GM19438 (cell line): ENCODE data around the gene HIVEP3.
"Not testable (repeated sequence)": the region's sequence is repeated elsewhere in the genome, so short reads cannot be mapped to it uniquely, and the experiment has no call there.

Experiments
- ATAC-seq: cut with Tn5 transposase; IDR thresholded peaks from one replicate; pipeline ENCODE4 v1.9.1; 2021; ENCODE audit warnings: low read depth; ENCODE audit not compliant: unreplicated experiment

Gene HIVEP3

DNA sequence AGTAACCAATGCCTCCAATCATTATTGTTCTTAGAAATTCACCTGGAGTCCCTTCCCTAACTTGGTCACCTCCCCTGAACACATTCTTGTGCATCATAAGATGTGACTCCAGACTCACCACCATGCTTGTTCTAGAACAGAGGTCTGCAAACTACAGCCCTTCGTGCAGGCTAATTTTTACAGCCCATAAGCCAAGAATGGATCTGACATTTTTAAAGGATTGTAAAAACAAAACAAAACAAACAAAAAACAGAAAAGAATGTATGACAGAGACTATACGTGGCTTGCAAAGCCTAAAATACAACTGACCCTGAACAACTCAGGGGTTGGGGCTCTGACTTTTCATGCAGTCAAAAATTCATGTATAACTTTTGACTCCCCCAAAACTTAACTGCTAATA lies 6.2 kb upstream of the HIVEP3 start:
- ATAC-seq: no peak

DNA sequence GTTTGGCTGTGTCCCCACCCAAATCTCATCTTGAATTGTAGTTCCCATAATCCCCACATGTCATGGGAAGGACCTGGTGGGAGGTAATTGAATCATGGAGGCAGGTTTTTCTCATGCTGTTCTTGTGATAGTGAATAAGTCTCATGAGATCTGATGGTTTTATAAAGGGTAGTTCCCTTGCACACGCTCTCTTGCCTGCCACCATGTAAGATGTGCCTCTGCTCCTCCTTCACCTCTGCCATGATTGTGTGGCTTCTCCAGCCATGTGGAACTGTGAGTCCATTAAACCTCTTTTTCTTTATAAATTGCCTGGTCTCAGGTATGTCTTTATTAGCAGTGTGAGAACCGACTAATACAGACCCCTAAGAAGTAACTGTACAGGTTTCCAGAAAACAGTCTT lies 2.5 kb upstream of the HIVEP3 start:
- not testable (repeated sequence) for ATAC-seq

DNA sequence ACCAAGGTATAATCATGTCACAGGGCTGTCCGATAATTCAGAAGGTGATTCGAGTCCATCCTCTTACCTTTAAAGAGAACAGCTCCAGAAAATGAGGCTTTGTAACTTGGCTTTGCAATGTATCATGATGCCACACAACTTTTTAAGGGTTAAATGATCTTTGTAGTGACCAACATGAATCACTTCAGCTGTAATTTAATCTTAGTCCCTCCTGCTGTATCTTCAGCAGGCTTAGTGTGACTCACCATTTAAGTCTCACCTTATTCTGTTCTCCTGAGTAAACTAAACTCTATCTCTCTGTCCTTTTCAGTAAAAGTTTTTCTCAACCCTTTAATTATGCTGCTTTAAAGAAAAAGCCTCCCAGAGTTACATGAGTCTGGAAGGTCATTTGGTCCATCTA lies 1.9 kb upstream of the HIVEP3 start:
- ATAC-seq: no peak

DNA sequence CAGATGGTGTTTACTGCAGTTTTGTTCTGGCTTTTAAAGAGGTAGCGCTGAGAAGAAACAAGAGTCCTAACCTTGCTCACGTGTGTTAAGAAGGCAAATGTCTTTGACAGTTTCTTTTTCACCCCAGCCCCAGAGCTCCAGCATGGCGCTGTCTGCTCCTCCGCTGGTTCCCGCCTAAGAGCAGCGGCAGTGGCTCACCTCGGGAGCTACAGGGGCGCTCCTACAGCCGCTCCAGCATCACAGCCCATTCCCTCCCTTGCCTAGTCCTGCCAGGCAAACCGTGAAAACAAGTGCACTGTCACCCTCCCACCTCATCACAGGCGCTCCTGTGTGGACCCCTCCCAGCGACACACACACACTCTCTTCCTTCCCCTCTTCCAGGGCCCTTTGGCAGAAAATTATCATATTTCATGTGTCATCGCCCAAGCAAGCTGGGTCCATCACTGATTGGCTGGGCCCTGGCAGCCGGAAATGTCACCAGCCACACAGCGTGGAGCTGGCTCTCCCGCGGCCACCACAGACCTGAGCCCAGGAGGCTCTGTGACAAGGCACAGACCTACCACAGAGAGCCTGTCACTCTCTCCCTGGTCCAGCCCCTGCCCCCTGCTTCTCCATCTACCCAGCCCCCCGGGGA lies 1.2 kb upstream of the HIVEP3 start:
- peak; percentile 73 for ATAC-seq

DNA sequence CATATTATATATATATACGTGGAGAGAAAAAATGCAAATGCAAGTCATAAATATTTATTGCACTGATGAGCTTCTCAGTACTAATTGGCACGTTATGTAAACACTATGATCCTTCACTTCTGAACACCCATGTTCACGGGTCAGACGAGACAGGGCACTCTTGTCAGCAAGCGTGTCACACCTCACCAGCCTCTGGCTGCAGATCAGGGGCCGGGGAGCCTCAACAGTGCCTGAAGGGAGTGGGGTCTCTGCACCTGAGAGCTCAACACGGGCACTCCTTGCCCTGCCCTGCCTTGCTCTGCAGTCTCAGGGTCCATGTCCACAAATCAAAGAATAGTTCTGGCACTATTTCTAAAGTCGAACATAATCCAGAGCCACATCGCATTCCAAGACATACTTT lies 409 bp upstream of the HIVEP3 start:
- ATAC-seq: no peak

DNA sequence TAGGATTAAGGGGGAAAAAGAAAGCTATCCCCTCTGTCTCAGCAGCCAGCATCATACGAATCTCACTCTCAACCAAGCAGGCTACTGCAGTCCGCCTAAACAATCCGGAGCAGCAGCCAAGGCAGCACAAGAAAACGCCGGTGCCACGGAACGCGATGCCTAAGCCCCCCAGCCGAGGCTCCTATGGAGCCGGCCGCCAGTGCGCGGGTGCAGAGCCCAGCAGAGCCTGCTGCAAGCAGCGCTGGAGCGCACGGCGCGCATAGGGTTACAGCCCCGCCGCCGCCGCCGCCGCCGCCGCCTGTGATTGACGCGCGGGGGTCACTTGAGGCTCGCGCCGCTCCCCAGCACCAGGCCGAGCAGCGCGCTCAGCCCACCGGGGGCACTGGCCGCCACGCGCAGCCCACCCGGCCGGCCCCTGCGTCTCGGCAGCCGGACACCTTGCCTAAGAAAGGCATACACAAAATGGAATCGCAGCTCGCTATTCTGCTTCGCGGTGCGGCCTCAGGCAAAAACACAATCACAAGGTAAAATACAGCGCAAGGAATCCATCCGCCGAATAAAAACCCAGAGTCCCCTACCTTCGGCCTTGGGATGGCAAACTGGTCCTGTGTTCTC lies 780 bp downstream of the HIVEP3 start:
- ATAC-seq: no peak

DNA sequence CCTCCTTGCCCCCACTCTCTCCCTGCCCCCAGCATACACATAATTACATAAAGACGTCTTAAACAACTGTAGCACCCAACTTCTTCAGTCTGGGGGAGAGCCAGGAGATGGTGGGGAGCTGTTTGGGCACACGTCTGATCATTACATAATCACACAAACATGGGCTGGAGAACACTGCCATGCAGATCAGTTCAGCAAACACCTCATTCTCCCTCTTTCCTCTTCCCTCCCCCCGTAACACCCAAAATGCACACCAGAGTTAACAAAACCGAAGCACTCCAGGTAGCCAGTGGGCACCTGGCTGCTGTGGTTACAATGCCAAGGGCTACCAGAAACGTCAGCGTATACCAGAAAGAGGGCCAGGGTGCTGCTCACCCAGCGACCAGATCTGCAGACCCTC lies 1.6 kb downstream of the HIVEP3 start:
- ATAC-seq: no peak

DNA sequence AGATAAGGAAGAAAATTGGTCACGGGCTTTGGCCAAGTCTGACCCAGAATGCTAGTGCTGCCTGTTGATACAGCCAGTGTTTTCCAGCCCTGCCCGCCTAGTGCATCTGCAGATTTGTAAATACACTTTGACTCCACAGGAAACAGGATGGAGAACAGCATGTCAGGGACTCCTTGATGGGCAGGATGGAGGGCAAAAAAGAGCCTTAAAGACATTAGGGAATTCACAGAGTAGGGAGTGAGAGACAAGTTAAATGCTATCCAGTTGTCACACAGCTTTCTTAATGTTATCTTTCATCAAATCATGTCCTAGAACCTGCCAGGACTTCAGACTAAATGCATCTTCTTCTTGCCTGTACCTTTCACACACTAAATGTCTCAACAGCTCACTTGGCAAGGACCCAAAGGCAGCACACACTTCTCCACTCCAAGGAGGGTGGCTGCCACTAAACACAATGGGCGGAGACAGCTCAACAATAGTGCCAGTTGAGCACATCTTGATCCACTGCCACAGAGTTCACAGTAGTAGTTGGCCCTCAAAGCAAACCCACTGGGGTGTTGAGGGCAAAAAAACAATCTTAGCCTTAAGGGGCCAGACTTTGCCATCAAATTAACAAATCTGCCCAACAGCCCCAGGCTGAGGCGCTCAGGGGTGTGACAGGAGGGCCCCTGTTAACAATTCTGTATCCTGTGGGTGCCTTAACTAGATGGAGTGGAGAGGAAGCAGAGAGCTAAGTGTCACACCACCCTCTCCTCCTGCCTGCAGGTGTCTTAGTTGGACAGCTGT lies 2.7 kb downstream of the HIVEP3 start:
- no peak for ATAC-seq

DNA sequence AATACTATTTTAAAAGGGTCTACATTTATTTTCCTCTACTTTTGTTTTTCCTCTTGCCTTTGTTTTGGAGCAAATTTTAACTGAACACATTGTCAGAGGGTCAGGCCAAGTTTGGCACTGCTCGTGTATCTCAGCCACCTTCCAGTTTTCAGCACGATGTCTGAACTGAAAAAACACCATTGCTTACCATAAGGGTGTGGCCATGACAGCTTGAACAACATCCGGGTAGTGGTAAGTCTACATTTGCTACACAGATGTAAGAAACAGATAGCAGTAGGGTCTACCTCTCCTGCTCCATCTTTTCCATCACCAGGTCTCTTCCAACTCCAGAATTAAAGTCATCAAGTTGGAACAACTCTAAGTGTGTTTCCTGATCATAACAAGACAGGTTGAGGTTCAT lies 4.2 kb downstream of the HIVEP3 start:
- ATAC-seq: no peak

DNA sequence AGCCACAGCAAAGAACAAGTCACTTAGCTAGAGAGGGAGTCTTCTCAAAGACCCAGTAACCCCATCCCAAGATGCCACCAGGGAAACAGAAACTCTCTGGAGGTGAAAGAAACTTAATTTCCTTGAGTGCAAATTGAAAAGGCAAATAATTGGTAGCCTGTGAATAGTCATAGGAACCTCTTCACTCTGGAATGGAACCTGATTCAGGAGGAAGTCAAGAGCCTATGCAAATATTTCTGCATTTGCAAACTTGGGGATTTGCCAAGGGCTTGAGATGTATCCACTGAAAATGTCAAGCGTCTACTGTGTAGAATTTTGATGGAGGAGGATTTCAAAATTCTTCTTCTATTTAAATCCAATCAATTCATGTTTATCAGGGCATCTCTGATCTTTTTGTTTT lies 5.7 kb downstream of the HIVEP3 start:
- ATAC-seq: no peak

DNA sequence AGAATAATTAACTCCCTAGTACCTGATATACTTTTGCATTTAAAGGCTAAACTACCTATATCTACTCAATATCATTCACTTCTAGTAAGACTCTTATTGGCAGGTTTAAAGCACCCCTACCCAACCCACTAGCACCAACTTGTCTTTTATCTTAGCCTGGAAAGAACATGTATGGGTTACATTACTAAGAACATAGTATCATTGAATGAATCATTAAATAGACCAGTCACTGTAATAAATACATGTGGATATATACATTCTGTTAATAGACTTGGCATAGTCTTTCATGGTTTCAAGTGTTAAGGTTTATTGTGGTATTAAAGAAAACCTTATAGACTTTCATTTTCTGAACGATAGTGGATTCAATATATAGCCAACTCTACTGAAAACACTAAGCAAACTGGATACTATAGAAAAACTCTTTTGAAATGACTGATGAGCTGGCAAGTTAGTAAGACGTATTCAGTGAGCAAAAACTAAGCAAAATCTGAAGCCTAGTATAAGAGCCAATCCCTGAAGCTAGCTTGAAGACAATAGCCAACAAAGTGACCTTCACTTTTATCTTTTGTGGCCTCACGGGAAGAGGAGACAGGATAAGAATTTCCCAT lies 10.3 kb downstream of the HIVEP3 start:
- ATAC-seq: no peak

DNA sequence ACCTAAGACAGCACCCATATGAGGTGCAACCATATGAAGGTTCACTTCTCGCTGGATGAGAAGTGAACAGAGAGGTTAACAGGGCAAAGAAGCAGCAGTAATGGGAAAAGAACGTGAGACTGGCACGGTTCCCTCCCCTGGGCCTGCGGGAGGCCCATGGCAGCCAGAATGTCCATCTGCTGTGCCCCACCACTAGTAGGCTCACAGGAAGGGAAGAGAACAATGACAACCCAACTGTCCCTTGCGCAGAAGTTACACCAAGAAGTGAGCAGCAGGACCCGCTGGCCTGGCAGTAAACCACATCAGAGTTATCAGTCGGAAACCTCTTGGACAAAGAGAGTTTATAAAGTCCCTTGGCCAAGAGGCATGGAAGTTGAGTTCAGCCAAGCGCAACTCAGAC lies 11.3 kb downstream of the HIVEP3 start:
- ATAC-seq: no peak

DNA sequence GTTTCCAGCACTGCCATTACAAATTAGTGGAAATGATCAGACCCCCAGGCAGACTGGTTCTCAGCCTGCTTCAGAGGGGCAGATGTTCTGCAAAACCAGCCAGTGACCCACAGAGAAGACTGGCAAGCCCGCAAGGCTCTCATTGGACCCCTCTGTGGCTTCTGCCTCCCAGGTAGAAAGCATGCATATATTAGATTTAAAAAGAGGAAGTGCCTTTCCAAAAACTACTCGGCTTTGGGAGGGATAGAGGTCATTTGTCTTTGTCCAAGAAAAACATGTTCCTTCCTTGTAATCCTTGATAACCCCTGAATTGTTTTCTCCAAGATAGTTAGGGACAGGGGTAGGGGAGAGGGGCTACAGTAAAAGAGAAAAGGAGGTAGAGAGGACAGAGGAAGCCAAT lies 11.8 kb downstream of the HIVEP3 start:
- no peak for ATAC-seq

DNA sequence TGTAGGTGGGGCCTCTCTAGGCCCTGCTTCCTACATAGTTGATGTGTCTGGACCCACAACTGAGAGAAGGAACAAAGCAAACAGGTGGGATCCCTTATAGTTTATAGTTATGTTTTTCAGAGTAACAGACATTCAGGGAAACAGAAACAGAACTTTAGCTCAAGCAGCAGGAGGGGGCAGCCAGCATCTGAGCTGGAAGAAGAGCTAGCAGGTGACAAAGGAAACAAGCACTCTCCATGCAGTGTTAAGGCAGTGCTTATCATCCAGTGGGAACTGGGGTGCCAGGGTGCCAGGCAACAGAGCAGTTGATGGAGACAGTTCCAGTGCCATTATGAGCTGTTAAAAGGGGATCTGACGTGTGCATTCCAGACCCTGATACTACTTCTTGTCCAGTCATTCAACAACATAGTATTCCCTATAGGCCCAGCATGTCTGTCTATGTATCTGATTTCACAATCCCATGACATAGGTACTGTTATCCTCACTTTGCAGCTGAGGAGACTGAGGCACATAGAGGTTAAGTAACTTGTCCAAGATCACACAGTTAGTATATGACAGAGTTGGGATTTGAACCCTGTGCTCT lies 13.5 kb downstream of the HIVEP3 start:
- ATAC-seq: no peak

DNA sequence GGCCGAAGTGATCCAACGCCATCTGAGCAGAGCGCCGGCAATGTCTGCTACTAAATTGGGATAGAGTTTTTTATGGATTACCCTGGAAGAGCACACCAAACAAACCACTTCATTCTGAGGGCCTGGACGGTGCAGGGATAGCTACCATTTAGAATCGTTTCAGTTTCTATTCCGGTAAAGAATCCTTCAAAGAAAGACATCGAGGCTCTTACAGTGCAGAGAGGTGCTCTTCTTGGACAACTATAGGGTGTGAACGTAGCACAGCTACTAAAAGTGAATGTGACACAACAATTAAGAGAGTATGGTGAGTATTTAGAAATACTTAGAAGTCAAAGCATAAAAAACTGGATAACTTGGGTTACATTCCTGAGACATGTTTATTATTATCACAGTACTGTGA lies 16.1 kb downstream of the HIVEP3 start:
- ATAC-seq: no peak

DNA sequence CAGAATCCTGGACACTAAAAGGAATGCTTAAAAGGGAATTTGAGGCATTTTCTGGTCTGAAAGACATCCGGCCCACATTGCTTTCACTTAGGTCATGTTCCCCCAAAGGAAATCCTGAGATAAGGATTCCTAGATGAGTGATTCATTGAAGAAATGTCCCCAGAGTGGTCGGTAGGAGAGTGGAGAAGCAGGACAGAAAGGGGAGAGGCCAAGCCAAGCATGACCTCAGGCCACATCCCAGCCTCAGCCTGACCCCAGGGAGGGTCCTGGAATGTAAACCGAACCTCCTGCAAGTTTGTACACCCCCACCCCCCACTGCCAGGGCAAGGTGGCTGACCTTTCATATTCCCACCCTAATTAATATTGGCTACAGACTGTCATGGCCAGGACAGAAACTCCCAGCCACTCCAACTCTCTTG lies 16.6 kb downstream of the HIVEP3 start:
- ATAC-seq: no peak

DNA sequence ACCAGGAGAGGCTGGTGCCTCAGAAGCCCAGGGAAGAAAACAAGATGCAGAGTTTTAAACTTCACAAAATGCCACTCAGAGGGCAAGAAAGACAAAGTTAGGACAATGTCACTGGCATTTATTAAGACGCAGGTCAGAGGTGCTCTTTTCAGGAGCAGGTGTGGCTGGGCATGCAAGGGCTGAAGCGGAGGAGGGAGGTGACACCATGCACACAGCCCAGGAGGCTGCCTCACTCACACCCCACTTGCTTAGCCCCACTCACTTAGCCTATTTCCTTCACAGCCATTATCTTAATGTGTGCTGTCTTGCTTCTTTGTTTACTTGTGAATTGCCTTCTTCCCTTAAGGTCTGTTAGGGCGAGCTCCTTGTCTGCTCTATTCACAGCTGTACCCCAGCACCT lies 17.2 kb downstream of the HIVEP3 start:
- no peak for ATAC-seq

DNA sequence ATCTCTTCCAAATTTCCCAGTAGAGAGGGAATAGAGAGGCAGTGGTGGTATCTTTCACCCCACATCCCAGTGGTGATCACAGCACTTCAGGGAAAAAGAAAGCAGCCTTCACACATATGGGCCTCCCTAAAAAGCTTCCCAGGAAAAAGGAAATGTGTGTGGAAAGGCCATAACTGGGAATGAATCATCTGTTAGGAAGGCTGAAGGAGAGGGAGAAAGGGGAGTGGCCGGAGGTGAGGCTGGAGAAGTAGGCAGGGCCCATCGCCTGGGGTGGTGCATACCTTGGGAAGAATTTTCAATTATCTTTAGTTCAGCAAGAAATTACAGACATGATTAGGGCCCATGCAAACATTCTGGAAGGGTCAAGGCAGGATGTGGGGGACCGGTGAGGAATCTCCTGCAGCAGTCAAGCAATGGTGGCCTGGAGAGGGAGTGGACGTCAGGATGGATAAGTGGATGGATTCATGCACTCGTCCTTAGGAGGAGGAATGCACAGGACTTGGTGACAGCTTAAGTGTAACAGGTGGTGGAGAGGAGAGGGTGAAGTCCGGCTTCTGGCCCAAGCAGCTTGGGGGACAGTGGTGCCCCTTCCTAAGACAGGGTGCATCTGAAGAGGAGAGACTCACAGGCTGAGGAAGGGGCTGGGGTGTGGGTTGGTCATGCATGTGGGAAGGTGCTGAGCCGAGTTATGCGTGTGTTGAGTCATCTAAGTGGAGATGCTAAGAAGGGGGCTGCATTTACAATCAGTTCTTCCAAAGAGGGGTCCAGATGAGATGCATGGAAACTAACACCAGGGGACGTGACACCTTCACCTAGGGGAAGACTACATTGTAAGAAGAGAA lies 17.9 kb downstream of the HIVEP3 start:
- no peak for ATAC-seq

DNA sequence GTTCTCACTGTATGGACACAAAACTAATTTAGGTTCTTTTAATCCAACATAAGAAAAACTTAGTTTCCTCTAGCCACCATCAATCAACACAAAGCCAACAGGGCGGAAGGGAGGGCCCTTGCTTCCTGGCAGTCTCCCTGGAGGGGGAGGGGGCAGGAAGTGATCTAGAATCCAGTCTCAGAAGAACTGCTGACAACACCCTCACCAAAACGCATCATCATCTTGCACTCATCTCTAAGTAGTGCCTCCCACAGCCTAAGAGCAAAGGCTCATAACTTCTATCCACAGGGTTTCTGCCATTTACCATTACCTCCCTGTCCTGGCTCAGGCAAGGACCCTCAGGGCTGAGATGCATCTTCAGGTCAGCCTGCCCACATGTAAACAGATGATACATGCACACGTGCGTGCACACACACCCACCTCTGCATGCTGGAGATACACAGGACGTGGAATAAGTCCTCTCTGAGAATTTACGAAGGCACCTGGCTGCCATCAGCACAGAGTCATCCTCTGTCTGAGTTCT lies 20.5 kb downstream of the HIVEP3 start:
- ATAC-seq: no peak

DNA sequence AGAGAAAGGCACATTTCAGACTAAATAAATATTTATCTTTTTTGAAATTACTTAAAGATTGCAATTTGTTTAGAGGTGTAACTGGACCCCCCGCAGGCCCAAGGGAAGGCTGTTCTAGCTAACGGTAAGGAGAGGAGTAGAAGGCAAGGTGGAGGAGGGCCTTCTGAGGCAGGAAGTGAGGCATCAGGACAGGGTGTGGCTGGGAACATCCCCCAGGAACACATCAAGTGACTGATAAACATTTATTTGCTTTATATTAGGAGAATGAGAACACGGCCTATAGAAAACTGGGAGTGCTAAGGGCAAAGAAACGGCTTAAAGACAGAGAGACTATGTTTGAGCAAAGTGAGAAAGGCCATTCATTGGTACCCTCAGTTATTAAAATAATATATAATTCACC lies 23.2 kb downstream of the HIVEP3 start:
- no peak for ATAC-seq
